ENCODE data around the gene CCND1.

DNA sequence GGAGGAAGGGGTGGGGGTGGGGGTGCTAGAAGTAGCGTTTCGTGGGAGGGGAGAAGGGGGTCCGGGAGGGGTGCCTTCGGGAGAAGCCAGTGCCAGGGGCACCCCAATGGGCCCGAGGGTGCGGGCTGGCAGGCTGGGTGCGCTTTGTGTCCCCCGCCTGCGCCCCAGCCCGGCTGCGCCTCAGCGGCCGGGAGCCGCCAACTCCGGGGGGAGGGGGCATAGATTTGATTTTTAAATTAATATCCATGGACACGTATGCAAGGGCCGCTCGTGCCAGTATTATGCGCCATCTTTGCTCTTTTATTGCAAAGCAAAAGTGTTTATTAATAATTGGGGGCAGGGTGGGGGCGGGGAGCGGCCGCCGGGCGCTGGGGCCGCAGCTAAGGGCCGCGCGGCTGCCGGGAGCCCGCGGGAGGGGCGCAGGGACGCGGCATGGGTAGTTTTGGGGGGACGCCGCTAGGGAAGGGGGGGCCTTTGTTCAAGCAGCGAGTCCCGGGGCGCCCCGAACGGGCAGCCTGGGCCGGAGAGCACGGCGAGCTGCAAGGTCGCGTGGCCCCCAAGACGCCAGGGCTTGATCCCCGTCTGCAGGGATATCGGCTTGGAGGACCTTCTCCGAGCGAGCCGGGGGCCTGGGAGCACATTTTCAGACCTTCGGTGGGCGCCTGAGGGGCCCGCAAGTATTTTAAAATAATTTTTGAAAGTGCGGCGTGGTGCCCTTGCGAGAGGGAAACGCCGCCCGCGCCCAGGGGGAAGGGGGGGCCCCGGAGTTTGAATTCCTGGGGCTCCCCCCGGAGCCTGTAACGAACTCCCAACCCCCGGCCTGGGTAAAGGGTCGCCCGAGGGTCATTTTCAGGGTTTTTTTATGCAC is 959 bp downstream of the CCND1 start:
- TF ChIP-seq CTCF (IDR thresholded peaks at IDR 0.05 in 8 of 11, conservative IDR thresholded peaks at IDR 0.05 in 3 of 11) (no peak), POLR2A (IDR thresholded peaks at IDR 0.05) (no peak)
